Sigmoid colon (tissue), 7 donors: Measurements from ENCODE around the gene KCND3. TPM values are rescaled to one million over a fixed set of nuclear protein-coding genes. Genes with fewer than 3 reads are reported as not detected.

Experiments
- DNase-seq: peaks from one replicate; pipeline ENCODE4 v3.0.0-alpha.2; 2019
- H3K27ac ChIP-seq, 4 donors: fragments of 200-600 bp; sonication (generic); one replicate each; pipeline ENCODE4 v1.5.1; 2016 to 2019; ENCODE audit warnings: mild to moderate bottlenecking in 1 of 4
- H3K27me3 ChIP-seq, 3 donors: fragments of 200-600 bp; sonication (generic); one replicate each; pipeline ENCODE4 v1.5.1; 2019; ENCODE audit warnings: mild to moderate bottlenecking in 1 of 3
- H3K36me3 ChIP-seq, 4 donors: fragments of 200-600 bp; sonication (generic); one replicate each; pipeline ENCODE4 v1.5.1; 2016 to 2019
- H3K4me1 ChIP-seq, 4 donors: fragments of 200-600 bp; sonication (generic); one replicate each; pipeline ENCODE4 v1.5.1; 2017 to 2019
- H3K4me3 ChIP-seq, 4 donors: fragments of 200-600 bp; sonication (generic); one replicate each; pipeline ENCODE4 v1.5.1; 2017 to 2019; ENCODE audit warnings: mild to moderate bottlenecking in 2 of 4, moderate library complexity in 1 of 4
- H3K9me3 ChIP-seq, 4 donors: fragments of 200-600 bp in 3 of 4; sonication (generic) in 3 of 4; one replicate each; pipeline versions ENCODE4 v1.5.1 to v1.6.1; 2013 to 2019
- CTCF ChIP-seq, 4 experiments: fragments of 450-650 bp in 3 of 4; fragments of 200-600 bp in 1 of 4; IDR thresholded peaks; one replicate each; pipeline ENCODE4 v1.5.1; 2016 to 2019; ENCODE audit warnings: antibody characterized with exemption in 4 of 4, mild to moderate bottlenecking in 3 of 4, moderate library complexity in 2 of 4
- EP300 ChIP-seq, 4 donors: sonication (generic); formaldehyde crosslinking; IDR thresholded peaks; one replicate each; pipeline ENCODE4 v1.6.1; 2017; ENCODE audit warnings: antibody characterized with exemption in 4 of 4
- POLR2A ChIP-seq, 2 donors: fragments of 450-650 bp; IDR thresholded peaks; one replicate each; pipeline ENCODE4 v1.6.1; 2016; ENCODE audit warnings: antibody characterized with exemption in 2 of 2, mild to moderate bottlenecking in 2 of 2, moderate library complexity in 2 of 2
- POLR2AphosphoS5 ChIP-seq, 4 donors: sonication (generic); formaldehyde crosslinking; IDR thresholded peaks; one replicate each; pipeline ENCODE4 v1.6.1; 2017; ENCODE audit warnings: antibody characterized with exemption in 4 of 4
- WGBS, 2 donors: extraction: QIAGEN DNeasy Blood & Tissue Kit; methylation state at CpG; one replicate each; pipeline ENCODE4 v1.1.7; 2013; 5-methylcytosine and 5-hydroxymethylcytosine counted together
- intact Hi-C: fragments of 100-400 bp; cut with DNase I; formaldehyde crosslinking; loops from one replicate; pipeline ENCODE4 v1.15.1; 2023
- polyA plus RNA-seq, 3 donors: library from polyadenylated mRNA; stranded (reverse); fragments of 200-250 nt; gene quantifications; one replicate each; pipeline ENCODE4 v1.2.3, GENCODE V29; 2013
- total RNA-seq, 4 donors: library from RNA; depleted of rRNA; stranded (reverse); fragments of >200 nt; gene quantifications; one replicate each; pipeline ENCODE4 v1.1.0, GENCODE V29; 2016
- donor health status: healthy with polysubstance abuse.
- donor health status: Bipolar disorder and iron deficiency.
- donor health status: healthy.

KCND3 gene
- total and polyA plus RNA-seq, 7 donors: 0.23 to 18.3 (median 5.9) TPM

GRCh38 chr1:111959436-111959835 lies 30.0 kb downstream of the KCND3 start:
- TF ChIP-seq CTCF (IDR thresholded peaks at IDR 0.05): no peak
- TF ChIP-seq POLR2A (IDR thresholded peaks at IDR 0.05): no peak
- no peak for TF ChIP-seq EP300 (IDR thresholded peaks at IDR 0.05)
- TF ChIP-seq POLR2AphosphoS5 (IDR thresholded peaks at IDR 0.05): no peak
- H3K27me3 ChIP-seq: no peaks in the 10 kb centered on the region
- H3K27ac ChIP-seq: peak overlapping the region in 3 of 4 donors; percentile 53 to 55 (median 55)
- H3K4me3 ChIP-seq: no peak overlapping the region
- DNase-seq: no peak
- intact Hi-C loops: no loop called here
- H3K36me3 ChIP-seq: no peaks in the 10 kb centered on the region
- peaks cover 0 to 58% (median 47%) of the 10 kb centered on the region in 4 donors for H3K4me1 ChIP-seq
- no peaks in the 10 kb centered on the region for H3K9me3 ChIP-seq
- WGBS, 2 donors: 65 to 71% methylated on average over 4 of the region's 4 CpGs

- Histone ChIP-seq H3K4me1 (peaks cover 0 to 52% (median 41%) of the 10 kb centered on the region in 4 donors), H3K27me3 (no peaks in the 10 kb centered on the region), H3K36me3 (no peaks in the 10 kb centered on the region), H3K27ac (peak overlapping the region in 3 of 4 donors; percentile 53 to 55 (median 55)), H3K4me3 (no peak overlapping the region), H3K9me3 (no peaks in the 10 kb centered on the region)
- no peak for DNase-seq
- 71 to 75% methylated on average over 6 of the region's 6 CpGs for WGBS, 2 donors
- intact Hi-C loops: no loop called here
- TF ChIP-seq CTCF (IDR thresholded peaks at IDR 0.05) (no peak), POLR2A (IDR thresholded peaks at IDR 0.05) (no peak), EP300 (IDR thresholded peaks at IDR 0.05) (no peak), POLR2AphosphoS5 (IDR thresholded peaks at IDR 0.05) (no peak)
Observed at GRCh38 chr1:111958851-111959250, 30.6 kb downstream of the KCND3 start.

- no peak for DNase-seq
- Histone ChIP-seq H3K4me3 (no peak overlapping the region), H3K27me3 (no peaks in the 10 kb centered on the region), H3K36me3 (no peaks in the 10 kb centered on the region), H3K27ac (peak overlapping the region in 2 of 4 donors; percentile 53 to 55), H3K9me3 (no peaks in the 10 kb centered on the region), H3K4me1 (peaks cover 0 to 51% (median 41%) of the 10 kb centered on the region in 4 donors)
- TF ChIP-seq CTCF (IDR thresholded peaks at IDR 0.05) (no peak), EP300 (IDR thresholded peaks at IDR 0.05) (no peak), POLR2A (IDR thresholded peaks at IDR 0.05) (no peak), POLR2AphosphoS5 (IDR thresholded peaks at IDR 0.05) (no peak)
- intact Hi-C loops: no loop called here
- WGBS, 2 donors: 84 to 89% methylated on average over 3 of the region's 3 CpGs
Observed at GRCh38 chr1:111958075-111958474, 31.4 kb downstream of the KCND3 start.

- peak overlapping the region in 3 of 4 donors; percentile 12 to 41 (median 38) for H3K27ac ChIP-seq
- intact Hi-C loops: no loop called here
- no peaks in the 10 kb centered on the region for H3K27me3 ChIP-seq
- 88 to 89% methylated on average over 13 of the region's 13 CpGs for WGBS, 2 donors
- peaks cover 0 to 40% (median 37%) of the 10 kb centered on the region in 4 donors for H3K4me1 ChIP-seq
- H3K9me3 ChIP-seq: no peaks in the 10 kb centered on the region
- DNase-seq: no peak
- TF ChIP-seq POLR2AphosphoS5 (IDR thresholded peaks at IDR 0.05) (no peak), CTCF (IDR thresholded peaks at IDR 0.05) (no peak), POLR2A (IDR thresholded peaks at IDR 0.05) (no peak), EP300 (IDR thresholded peaks at IDR 0.05) (no peak)
- H3K4me3 ChIP-seq: no peak overlapping the region
- no peaks in the 10 kb centered on the region for H3K36me3 ChIP-seq
Observed at GRCh38 chr1:111956155-111956771, 33.2 kb downstream of the KCND3 start.

GRCh38 chr1:111955755-111956154 lies 33.7 kb downstream of the KCND3 start:
- WGBS, 2 donors: 58 to 79% methylated on average over 6 of the region's 6 CpGs
- intact Hi-C loops: no loop called here
- no peaks in the 10 kb centered on the region for H3K27me3 ChIP-seq
- H3K9me3 ChIP-seq: no peaks in the 10 kb centered on the region
- no peaks in the 10 kb centered on the region for H3K36me3 ChIP-seq
- H3K4me1 ChIP-seq: peaks cover 0 to 39% (median 35%) of the 10 kb centered on the region in 4 donors
- H3K4me3 ChIP-seq: no peak overlapping the region
- no peak for DNase-seq
- no peak for TF ChIP-seq POLR2AphosphoS5 (IDR thresholded peaks at IDR 0.05)
- TF ChIP-seq CTCF (IDR thresholded peaks at IDR 0.05): no peak
- TF ChIP-seq POLR2A (IDR thresholded peaks at IDR 0.05): no peak
- no peak for TF ChIP-seq EP300 (IDR thresholded peaks at IDR 0.05)
- no peak overlapping the region for H3K27ac ChIP-seq
